GM04504 (cell line): Measurements from ENCODE around the gene SLC26A2.
"Not testable (repeated sequence)": the region's sequence is repeated elsewhere in the genome, so short reads cannot be mapped to it uniquely, and the experiment has no call there.

Experiments
- DNase-seq: peaks from one replicate; pipeline ENCODE4 v3.0.0-alpha.2; 2012; ENCODE audit warnings: low read depth

SLC26A2 gene

DNA sequence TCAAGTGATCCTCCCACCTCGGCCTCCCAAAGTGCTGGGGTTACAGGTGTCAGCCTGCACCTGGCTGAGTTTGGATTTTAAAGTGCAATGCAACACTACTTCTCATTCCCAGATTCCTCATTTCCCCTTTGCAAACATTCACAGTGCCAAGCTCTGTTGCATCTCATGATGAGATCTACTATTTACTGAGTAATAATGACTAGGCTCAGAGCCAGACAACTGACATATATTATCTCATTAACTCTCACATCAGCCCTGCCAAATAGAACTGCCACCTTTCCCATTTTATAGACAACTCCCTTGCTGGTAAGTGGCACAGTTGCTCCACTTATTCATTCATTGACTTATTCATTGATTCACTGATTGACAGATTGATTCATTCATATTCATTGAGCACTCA, 22.9 kb upstream of the SLC26A2 start:
- no peak for DNase-seq

DNA sequence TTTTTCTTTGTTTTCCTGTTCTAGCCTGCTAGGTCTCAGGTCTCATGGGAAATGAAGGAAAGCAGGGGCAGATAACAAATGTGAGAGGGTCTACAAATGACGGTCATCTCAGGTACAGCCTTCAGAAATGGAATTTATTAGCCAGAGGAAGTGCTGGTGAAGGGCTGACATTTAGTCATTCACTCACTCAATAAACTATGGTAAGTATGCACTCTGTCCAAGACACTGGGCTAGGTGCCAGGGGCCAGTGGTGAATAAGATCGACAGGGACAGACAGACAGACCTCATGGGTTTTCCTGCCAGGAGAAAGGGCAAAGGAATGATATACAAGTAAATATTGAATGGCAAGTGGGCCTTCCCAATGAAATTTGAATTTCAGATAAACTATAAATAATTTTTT, 22.3 kb upstream of the SLC26A2 start:
- DNase-seq: no peak

DNA sequence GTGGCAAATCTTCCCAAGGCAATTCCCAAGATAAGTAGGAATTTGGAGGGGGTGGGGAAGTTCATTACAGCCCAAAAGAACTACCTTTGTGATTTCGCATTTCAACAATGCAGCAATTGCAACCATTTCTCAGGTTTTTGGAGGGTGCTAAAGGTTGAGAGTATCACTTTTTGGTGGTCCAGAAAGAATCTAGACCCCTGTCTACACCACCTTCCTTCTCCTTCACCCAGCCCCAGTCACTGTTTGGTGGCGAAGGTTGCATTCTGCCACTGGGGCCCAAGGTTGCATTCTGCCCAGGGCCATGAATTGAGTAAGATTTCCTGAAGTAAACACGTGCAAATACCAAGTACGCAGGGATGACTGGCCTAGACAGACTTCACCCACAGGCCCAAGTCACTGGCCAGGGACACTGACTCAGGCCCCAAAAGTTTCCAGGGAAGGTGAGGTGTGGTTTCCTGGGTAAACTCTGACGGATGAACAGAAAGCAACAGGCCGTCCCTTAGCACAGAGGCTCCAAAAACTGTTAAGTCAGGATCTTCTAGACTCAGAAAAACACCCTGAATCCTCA, 21.7 kb upstream of the SLC26A2 start:
- DNase-seq: peak; percentile 56

DNA sequence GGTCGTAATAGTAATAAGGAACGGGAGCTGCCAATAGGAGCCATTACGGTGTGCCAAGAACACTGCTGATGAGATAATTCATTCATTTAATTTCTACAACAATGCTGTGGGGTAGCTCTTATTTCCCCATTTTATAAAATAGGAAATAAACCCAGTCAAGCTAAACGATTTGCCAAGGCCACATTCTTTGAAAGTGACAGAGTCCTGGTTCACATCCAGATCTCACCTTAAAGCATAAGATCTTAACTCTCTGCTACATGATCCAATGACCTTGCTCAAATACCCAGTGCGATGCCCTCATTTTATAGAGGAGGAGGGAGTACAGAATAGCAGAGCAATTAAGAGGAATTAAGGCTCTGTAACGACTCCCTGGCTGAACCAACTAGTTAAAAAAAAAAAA, 21.0 kb upstream of the SLC26A2 start:
- DNase-seq: no peak

DNA sequence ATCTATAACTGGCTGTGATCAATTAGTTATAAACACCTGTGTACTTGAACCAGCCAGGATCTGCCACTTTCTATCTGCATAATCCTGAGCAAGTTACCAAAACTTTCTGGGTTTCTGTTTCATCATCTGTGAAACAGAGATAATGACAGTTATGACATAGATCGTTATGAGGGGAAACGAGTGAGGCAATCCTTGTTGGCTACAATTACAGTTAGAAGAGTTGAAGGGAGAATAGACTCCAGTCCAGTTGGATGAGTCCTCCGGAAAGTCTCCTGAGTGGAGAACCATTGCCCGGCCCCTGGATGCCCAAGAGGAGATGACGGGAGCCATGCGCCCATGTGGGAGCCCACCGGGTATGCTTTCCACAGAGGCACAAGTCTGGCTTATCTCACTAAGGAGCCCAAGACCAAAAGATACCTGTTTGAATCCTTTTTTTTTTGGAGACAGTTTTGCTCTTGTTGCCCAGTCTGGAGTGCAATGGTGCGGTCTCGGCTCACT, 20.4 kb upstream of the SLC26A2 start:
- no peak for DNase-seq

DNA sequence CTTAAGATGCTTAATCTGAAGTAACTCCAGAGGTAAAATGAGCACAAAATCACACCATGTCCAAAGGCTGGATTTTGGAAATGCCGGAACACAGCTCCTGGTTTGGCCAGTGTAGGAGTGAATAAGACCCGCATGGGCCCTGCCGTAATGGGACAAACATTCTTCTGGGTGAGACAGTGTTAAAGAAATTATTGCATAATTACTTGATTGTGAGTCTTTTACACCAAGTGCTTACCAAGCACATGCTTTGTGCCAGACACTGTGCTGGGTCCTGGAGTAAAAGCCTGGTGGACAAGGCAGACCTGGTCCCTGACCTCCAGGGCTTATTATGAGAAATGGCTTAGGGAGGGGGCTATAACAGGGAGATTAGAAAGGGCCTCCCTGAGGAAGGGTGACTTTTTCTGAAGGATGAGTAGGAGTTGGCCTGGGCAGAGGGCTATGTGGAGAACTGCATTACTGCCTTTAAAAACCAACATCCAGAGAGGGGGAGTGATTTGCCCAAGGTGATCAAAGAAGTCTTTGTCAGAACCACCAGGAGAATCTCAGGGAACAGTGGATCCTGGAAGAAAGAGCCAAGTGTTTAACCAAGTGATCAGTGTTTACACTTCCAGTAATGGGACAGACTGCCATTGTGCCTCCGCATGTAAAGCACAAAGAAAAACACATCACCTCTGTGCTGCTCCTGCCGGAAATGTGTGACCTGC, 19.5 kb upstream of the SLC26A2 start:
- no peak for DNase-seq

DNA sequence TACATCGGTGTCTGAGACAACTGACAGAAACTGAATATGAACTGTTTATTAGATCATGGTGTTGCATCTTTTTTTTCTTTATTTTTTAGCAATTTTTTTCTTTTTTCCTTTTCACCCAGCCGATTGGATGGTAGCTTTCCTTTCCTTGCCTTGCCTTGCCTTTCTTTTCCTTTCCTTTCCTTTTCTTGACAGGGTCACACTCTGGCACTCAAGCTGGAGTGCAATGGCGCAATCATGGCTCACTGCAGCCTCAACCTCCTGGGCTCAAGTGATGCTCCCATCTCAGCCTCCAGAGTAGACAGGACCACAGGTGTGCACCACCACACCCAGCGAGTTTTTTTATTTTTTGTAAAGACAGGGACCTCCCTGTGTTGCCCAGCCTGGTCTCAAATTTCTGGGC, 18.8 kb upstream of the SLC26A2 start:
- DNase-seq: no peak

DNA sequence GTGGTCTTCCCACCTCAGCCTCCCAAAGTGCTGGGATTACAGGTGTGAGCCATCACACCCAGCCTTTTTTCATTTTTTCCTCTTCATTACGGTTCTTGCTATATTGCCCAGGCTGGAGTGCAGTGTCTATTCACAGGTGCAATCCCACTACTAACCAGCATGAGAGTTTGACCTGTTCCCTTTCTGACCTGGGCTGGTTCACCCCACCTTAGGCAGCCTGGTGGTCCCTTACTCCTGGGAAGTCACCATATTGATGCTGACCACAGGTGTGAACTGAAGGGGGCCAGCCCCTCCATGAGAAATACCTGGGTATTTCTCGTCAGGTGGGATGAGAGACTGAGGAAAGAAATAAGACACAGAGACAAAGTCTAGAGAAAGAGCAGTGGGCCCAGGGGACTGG, 18.4 kb upstream of the SLC26A2 start:
- DNase-seq: no peak

DNA sequence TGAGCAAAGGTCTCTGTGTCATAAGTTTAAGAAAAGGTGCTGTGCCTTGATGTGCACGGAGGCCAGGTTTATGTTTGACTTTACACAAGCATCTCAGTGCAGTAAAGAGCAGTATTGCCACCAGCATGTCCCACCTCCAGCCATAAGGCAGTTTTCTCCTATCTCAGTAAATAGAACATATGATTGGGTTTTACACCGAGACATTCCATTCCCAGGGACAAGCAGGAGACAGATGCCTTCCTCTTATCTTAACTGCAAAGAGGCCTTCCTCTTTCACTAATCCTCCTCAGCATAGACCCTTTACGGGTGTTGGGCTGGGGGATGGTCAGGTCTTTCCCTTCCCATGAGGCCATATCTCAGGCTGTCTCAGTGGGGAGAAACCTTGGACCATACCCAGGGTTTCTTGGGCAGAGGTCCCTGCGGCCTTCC, 17.8 kb upstream of the SLC26A2 start:
- not testable (repeated sequence) for DNase-seq

DNA sequence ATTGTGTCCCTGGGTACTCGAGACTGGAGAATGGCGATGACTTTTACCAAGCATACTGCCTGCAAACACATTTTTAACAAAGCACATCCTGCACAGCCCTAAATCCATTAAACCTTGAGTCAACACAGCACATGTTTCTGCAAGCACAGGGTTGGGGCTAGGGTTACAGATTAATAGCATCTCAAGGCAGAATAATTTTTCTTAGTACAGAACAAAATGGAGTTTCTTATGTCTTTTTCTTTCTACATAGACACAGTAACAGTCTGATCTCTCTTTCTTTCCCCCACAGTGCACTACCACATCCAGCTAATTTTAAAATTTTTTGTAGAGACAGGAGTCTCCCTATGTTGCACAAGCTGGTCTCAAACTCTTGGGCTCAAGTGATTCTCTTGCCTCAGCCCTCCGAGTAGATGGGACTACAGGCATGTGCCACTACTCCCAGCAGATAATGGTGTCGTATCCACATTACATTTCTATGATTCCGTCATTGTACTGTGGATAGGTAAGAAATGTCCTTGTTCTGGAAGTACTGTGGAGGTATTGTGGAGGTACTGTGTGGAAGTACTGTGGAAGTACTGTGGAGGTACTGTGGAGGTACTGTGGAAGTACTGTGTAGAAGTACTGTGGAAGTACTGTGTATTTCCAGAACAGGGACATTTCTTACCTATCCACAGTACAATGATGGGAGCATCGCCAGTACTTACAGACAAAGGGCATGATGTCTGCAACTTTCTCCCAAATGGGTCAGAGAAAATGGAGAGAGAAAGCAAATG, 17.2 kb upstream of the SLC26A2 start:
- not testable (repeated sequence) for DNase-seq

DNA sequence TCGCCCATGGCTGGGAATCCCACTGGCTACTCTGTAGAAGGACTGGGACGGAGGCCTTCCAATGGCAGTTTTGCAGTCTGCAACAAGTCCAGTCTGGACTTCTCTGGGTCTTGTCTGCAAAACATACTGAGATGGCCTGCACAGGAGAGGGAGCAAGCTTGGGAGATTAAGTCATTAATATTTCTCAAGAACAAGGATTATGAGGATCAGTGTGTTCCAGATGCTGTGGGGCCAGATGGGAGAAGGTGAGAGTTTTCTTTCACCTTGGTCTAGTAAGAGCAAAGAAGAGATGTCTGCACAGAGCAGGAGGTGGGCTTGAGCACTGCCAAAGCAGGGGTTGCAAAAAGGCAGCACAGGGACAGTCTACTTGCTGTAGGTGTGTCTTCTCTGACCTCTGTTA, 15.9 kb upstream of the SLC26A2 start, which contains the start of gene PDE6A:
Gene PDE6A (minus strand): TSS at position 128 of the 400 bp plus-strand sequence. CDS start 120 bp downstream, at position 8.
- no peak for DNase-seq

DNA sequence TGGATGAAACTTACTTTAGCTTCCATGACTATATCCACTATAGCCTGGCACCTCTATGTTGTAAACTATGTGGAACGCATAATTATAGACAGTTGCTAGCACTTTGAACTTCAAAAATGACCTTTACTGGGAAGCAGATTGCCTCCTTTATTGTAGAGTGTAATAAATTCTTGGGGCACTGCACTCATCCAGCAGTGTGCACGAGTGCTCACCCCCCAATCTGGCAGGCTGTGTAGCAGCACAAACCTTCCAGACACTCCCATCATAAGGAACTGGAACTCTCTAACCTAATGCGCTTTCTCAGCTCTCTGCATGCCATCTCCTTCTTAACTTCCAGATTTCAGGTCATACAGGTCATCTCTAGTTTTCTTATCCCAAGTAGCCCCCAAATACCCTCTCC, 14.4 kb upstream of the SLC26A2 start:
- no peak for DNase-seq

DNA sequence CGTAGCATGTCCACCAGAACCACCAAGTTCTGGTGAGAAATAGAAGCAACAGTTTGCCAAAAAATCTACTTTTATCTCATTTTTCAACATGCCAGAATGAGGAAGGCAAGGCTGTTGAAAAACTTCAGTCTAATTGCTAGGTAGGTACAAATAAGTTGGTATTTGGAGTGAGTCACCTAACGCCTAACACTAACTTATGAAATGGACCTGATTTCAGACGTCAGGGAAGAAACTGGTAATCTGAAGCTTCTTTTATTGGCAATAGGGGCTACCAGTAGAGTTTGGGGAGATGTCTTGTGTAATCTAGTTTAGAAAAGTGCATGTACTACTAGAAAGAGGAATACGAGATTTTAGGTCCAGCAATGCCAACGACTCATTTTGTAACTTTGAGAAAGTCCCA, 11.6 kb upstream of the SLC26A2 start:
- DNase-seq: no peak

DNA sequence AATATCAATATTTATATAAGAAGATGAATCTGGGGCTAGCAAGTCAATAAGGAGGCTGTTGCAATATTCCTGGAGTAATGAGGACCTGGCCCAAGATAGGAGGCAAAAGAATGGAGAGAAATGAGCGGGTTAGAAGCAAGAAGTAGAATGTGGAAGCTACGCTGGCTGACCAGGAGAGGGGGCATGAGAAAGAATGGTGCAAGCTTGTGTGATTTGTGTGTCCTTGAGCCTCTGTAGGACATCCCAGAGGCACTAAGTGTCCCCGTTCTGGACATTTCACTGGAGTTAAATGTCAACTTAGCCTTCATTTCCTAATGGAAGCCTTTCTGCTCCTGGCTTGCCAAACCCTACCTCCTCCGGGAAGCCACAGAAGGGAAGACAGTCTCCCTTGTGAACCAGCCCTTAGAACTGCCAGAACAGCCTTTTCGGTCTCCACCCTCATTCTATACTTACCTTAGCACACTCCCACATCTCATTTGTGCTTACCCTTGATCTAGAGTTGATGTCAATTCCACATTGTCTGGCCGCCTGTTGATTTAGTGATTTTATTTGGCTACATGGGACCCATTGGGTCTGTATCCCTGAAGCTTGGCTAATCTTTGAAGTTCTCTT, 9.3 kb upstream of the SLC26A2 start:
- no peak for DNase-seq

DNA sequence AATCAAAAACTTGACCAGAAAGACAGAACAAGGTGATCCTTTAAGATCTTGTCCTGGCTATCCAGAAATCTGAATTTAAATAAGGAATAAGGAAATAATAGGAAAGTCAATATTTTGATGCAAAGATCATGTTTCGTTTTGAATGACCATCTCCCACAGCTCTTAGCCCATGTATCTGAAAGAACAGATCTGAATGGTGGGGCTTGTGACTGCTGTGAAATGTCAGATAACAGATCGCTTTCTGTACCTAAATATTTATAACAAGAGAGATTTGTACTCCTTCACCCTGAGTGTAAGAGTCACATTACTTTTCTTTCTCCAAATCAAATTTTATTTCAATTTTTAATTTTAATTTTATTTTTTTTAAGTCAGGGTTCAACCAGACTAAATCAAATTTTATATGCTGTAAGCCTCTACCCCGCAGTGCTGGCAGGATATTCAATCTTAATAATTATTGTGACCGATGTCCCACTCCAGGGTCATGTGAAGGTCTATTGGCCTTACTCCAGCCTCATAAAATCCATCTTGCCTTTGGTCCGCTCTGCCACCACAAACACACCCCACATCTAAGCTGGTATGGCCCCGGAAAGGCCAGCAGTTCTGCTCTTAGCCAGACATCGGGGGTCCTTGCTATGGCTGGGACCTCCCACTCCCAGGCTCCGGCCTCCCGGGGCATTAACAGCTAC, 7.0 kb upstream of the SLC26A2 start:
- no peak for DNase-seq

DNA sequence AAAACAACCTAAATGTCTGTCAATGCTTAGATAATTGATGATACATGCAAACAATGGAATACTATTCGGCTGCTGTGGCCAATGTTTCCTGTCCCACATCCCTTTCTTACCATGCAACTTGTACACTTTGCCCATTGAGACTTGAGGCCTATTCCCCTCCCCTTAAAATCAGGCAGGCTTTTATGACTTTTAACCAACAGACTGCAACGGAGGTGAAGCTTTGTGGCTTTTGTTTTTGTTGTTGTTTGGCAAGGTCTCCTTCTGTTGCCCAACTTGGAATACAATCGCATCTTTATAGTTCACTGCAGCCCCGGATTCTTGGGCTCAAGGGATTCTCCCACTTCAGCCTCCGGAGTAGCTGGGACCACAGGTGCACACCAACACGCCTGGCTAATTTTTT, 5.8 kb upstream of the SLC26A2 start:
- DNase-seq: no peak

DNA sequence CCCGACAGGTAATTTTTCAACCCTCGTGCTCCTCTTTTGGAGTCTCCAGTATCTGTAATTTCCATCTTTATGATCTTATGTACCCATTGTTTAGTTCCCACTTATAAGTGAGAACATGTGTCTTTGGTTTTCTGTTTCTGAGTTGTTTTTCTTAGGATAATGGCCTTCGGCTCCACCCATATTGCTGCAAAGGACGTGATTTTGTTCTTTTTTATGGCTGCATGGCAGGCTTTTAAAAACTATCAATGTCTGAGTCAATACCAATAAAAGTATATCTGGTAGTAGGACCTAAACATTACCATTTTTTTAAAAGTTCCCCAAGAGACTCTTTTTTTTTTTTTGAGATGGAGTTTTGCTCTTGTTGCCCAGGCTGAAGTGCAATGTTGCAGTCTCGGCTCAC, 3.9 kb upstream of the SLC26A2 start:
- DNase-seq: no peak

DNA sequence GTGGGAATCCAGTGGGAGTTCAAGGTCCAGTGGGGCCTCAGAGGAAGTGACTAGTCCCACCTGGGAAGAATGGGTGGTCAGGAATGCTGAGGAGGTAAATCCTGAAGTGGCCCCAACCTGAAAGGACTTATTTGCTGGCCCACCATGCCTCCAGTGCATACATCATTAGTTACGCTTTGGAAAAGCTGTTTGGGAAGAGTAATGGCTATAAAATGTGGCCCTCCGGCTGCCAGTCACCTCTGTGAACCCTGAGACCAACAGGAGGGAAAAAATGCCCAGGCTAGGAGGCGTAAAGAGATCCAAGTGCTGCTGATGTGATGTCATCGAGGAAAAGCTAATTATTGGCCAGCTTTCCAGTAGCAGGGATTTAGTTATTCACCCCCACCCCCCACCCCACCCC, 2.7 kb upstream of the SLC26A2 start:
- DNase-seq: no peak

DNA sequence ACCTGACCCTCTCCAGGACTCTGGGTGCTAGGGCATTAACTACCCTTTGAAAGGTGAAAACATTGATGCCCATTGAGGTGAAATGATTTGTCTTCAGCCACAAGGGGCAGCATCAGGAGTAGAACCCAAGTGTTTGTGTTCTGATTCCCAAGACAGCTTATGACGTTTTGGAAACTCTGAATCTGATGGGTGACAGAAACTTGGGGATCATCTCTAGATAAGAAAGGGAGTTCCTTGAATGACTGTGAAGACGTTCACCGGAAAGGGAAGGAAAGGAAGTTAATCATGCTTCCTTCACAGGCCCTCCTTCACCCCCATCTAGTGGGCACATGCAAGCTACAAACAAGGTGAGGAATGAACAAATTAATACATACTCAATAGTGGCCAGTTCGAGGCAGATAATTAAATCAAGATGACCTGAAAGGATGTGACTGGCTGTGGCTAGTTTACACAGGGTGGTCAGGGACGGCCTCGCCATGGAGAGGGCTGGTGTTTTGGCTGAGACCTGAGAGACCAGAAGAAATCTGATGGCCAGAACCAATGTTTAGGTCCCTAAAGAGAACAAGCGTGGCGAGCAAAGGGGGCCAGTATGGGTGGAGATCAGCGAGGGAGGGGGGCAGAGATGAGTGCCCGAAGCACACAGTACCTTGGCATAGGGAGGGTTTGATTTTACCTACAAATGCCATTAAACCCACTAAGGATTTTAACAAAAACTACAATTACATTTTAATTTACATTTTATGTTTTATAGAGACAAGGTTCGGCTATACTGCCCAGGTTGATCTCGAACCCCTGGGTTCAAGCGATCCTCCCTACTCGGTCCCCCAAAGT, 937 bp upstream of the SLC26A2 start:
- no peak for DNase-seq

DNA sequence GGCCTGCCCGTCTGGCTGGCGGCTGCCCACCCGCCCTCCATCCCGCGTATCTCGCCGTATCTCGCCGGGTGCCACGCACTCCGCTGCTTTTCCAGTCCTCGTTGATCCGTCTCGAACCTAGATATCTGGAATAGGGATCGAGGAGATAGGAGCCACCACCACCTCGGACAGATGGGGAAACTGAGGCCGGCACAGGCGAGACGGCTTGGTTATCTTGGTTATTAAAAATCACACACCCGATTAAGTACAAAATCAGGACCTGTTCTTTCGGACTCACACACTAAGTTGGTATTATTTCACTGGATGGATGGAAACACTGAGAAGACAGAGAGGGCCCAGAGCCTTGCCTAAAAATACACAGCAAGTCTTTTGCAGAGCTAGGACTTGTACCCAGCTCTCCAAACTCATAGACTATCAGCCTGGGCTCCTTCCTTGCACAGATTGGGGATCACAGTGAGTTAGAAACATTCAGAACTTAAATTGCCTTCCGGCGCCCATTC, 678 bp downstream of the SLC26A2 start:
- no peak for DNase-seq

DNA sequence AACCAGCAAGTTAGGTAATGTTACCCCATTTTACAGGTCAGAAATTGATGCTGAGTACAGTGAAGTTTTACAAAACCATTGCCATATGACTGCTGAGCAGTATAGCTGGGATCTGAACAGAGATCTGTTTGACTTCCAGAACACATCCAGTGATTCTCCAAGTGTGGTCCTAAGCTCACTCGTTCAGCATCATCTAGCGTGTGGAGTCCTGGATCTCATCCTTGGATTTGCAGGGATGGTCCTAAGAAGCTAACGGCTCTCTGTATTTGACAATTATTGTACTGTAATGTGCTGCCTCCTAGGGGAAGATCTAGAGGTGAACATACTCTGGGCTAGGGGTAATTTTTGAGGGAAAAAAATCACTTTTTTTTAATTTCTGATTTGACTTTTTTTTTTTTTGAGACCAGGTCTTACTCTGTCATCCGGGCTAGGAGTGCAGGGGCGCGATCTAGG, 1.4 kb downstream of the SLC26A2 start:
- DNase-seq: peak; percentile 21
